GM10847 (cell line): ENCODE data around the gene IREB2.

ENCODE experiments used
- POLR2A ChIP-seq: IDR thresholded peaks from 2 replicates; pipeline ENCODE4 v1.6.1; 2011; ENCODE audit not compliant: insufficient read length; ENCODE audit errors: extremely low read depth

Gene IREB2, protein sequence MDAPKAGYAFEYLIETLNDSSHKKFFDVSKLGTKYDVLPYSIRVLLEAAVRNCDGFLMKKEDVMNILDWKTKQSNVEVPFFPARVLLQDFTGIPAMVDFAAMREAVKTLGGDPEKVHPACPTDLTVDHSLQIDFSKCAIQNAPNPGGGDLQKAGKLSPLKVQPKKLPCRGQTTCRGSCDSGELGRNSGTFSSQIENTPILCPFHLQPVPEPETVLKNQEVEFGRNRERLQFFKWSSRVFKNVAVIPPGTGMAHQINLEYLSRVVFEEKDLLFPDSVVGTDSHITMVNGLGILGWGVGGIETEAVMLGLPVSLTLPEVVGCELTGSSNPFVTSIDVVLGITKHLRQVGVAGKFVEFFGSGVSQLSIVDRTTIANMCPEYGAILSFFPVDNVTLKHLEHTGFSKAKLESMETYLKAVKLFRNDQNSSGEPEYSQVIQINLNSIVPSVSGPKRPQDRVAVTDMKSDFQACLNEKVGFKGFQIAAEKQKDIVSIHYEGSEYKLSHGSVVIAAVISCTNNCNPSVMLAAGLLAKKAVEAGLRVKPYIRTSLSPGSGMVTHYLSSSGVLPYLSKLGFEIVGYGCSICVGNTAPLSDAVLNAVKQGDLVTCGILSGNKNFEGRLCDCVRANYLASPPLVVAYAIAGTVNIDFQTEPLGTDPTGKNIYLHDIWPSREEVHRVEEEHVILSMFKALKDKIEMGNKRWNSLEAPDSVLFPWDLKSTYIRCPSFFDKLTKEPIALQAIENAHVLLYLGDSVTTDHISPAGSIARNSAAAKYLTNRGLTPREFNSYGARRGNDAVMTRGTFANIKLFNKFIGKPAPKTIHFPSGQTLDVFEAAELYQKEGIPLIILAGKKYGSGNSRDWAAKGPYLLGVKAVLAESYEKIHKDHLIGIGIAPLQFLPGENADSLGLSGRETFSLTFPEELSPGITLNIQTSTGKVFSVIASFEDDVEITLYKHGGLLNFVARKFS

GRCh38 chr15:78437762-78438618 is at the start of gene IREB2:
TSS of gene IREB2 (plus strand) at chr15:78438216. CDS start at chr15:78438338, 122 bp downstream.
- peak; percentile 51 for TF ChIP-seq POLR2A

DNA sequence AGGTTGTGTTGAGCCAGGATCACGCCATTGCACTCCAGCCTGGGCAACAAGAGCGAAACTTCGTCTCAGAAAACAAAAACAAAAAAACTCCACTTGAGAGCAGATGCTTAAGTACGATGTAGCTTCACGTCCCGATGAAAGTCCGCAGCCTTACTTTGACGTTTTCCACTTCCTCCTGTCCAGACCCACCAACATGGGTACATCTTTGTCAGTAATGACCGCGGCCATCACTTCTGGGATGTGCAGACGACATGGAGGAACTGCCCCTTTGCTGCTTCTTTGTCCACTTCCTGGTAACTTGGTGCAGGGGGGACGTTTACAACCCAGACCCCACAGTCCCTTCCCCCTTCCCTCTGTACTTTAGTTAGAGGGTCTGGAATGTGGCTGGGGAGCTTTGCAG is 49.2 kb upstream of the IREB2 start:
- no peak for TF ChIP-seq POLR2A

DNA sequence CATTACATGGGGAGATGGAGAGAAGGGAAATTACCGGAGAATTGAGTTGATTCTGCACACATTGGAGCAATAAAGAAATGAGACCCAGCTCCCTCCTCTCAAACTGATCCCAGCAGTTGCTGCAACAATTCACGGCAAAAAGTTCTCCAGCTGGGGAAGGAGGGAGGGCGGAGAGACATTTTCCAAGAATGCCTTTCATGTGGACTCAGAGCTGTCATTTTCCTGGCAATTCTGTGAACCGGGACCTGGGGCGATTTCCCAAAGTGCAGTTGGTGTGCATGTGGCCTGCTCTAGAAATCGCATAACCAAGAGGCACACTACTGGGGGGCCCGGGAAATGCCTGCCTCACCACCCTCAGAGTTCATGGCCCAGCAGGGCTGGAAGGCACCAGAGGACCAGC is 48.7 kb upstream of the IREB2 start:
- TF ChIP-seq POLR2A: no peak

GRCh38 chr15:78389738-78390137 is 48.3 kb upstream of the IREB2 start:
- no peak for TF ChIP-seq POLR2A

GRCh38 chr15:78390242-78390641 is 47.8 kb upstream of the IREB2 start:
- no peak for TF ChIP-seq POLR2A

DNA sequence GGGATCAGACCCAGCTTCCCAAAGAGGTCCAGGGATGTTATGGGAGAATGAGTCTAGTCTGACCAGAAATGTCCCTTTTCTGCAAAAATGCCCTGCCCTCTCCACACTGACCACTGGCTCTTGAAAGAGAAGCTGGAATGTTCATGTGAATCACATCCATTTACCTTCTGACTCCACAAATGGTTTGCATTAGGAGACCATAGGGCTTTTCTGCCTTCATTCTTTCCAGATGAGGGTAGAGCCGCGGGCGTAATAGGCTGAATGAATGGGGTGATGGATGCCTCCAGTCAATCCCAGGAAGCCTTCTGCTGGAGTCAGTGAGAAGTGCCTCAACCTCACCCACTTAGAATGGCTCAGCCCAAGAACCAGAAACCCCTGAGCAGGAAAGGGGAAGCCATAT is 47.2 kb upstream of the IREB2 start:
- no peak for TF ChIP-seq POLR2A

- no peak for TF ChIP-seq POLR2A
Observed at GRCh38 chr15:78391781-78392180, 46.2 kb upstream of the IREB2 start.

GRCh38 chr15:78392430-78392829 is 45.6 kb upstream of the IREB2 start:
- TF ChIP-seq POLR2A: no peak

DNA sequence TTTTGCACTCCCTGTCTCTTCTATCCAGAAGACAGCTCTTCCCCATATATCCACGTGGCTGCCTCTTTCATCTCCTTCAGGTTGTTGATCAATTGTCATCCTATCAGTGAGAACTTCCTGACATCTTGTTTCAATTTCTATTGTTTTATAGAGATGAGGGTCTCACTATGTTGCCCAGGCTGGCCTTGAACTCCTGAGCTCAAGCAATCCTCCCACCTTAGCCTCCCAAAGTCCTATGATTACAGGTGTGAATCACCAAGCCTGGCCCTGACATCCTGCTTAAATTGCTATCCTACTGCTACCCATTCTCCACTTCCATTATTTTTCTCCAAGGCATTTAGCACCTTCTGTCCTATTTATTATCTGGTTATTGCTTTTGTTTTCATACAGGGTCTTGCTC is 44.9 kb upstream of the IREB2 start:
- no peak for TF ChIP-seq POLR2A

- no peak for TF ChIP-seq POLR2A
Observed at GRCh38 chr15:78394026-78394425, 44.0 kb upstream of the IREB2 start.

DNA sequence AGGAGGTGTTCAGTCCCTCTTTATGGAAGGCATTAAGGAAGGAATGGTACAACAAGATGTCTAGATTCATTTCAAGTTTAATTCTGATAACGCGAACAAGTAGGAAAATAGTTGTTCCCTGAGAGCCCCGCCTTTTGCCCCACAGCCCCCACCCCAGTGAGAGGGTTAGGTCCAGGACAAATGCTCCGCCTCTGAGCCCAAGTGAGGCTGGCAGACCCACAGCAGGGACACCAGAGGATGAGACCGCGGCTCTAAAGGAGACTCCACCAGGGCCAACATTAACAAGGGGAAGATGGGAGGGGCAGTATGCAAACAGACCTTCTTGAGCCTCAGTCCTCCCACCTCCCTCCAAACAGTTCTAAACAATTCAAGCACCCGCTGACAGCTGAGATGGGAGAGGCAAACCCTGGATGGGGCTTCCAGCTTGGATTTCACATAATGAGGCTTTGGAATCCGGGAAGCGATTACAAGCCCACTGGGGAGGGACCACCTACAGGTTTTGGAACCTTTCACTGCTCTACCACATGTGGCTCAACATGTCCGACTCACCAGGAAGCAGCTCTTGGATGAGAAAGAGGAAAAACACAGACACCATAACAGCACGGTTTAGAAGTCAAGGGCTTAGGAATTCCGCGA is 42.9 kb upstream of the IREB2 start:
- TF ChIP-seq POLR2A: no peak

GRCh38 chr15:78396186-78396814 is 41.7 kb upstream of the IREB2 start:
- TF ChIP-seq POLR2A: no peak

DNA sequence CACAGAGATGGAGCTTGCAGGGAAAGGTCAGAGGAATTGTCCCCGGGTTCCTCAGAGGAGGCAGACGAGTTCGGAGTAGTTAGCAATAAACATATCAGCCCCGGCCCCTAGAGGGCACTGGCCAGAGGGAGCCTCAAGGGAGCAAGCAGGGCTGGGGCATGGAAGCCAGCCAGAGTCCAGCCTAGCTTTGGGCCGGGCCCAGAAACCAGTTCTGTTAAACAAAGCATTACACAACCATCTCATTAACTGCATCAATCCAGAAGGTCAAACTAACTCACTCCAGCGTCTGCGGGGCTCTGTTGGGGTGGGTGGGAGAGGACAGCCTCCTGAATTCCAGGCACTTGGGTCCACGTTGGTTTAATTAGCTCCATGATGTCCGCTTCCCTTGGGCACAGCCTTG is 41.0 kb upstream of the IREB2 start:
- TF ChIP-seq POLR2A: no peak

GRCh38 chr15:78397382-78397781 is 40.6 kb upstream of the IREB2 start:
- no peak for TF ChIP-seq POLR2A

- no peak for TF ChIP-seq POLR2A
Observed at GRCh38 chr15:78398076-78398825, 39.8 kb upstream of the IREB2 start.
